ENCODE results near the gene ARFGEF3. TPM values are rescaled to one million over a fixed set of nuclear protein-coding genes. Genes with fewer than 3 reads are reported as not detected.

The ARFGEF3 gene
- total RNA-seq = under 1 TPM in 2 of 3 donors, not detected in 1; 0.05 to 0.09 TPM
- 0.23 TPM for total RNA-seq (2013)

GRCh38 chr6:138161338-138162110, at the start of gene ARFGEF3:
Gene ARFGEF3, plus strand, starts transcription at chr6:138161939. Its CDS starts 148 bp downstream, at chr6:138162087.
- no peak for TF ChIP-seq CTCF (IDR thresholded peaks at IDR 0.05)
- Histone ChIP-seq H3K4me1 (ENCODE audit: control insufficient read depth, insufficient read depth, low read length) (peaks cover 14% of the 10 kb centered on the region), H3K36me3 (ENCODE audit: control insufficient read depth, insufficient read depth, low read length) (no peaks in the 10 kb centered on the region), H3K27ac (ENCODE audit: low read length) (no peak within 1 kb of the TSS), H3K9me3 (ENCODE audit: control insufficient read depth, insufficient read depth, low read length) (no peaks in the 10 kb centered on the region), H3K27me3 (ENCODE audit: control insufficient read depth, insufficient read depth, low read length) (peaks cover 36% of the 10 kb centered on the region), H3K4me3 (ENCODE audit: low read length) (peak within 1 kb of the TSS; percentile 24)
- whole genome bisulfite sequencing (ENCODE audit: insufficient coverage) = under 1% methylated on average over 93 of the region's 93 CpGs
- Mint-ChIP-seq H3K4me3 (peak within 1 kb of the TSS; percentile 69), H3K9me3 (no peaks in the 10 kb centered on the region), H3K27me3 (ENCODE audit: low read depth in 2 of 2) (peaks cover 29 to 44% of the 10 kb centered on the region in 2 donors), H3K36me3 (no peaks in the 10 kb centered on the region), H3K27ac (peak within 1 kb of the TSS in 1 of 2 donors; percentile 47), H3K4me1 (peaks cover 13 to 14% of the 10 kb centered on the region in 2 donors)
- ATAC-seq (peak; percentile 74 to 89 (median 83)), DNase-seq (peak; percentile 43 to 55)
- intact Hi-C loops (cut with micrococcal nuclease) = no loop called here

- TF ChIP-seq CTCF (IDR thresholded peaks at IDR 0.05) = no peak
- peaks cover 5 to 8% of the 10 kb centered on the region in 2 donors for H3K4me1 Mint-ChIP-seq
- no peaks in the 10 kb centered on the region for H3K9me3 ChIP-seq (ENCODE audit: control insufficient read depth, insufficient read depth, low read length)
- H3K4me3 ChIP-seq (ENCODE audit: low read length) = no peak overlapping the region
- H3K4me1 ChIP-seq (ENCODE audit: control insufficient read depth, insufficient read depth, low read length) = no peaks in the 10 kb centered on the region
- intact Hi-C loops (cut with micrococcal nuclease) = no loop called here
- H3K27me3 ChIP-seq (ENCODE audit: control insufficient read depth, insufficient read depth, low read length) = peaks cover 3% of the 10 kb centered on the region
- H3K36me3 Mint-ChIP-seq = no peaks in the 10 kb centered on the region
- no peaks in the 10 kb centered on the region for H3K9me3 Mint-ChIP-seq
- no peak overlapping the region for H3K4me3 Mint-ChIP-seq
- H3K27ac Mint-ChIP-seq = no peak overlapping the region
- ATAC-seq = no peak
- peaks cover 23 to 31% of the 10 kb centered on the region in 2 donors for H3K27me3 Mint-ChIP-seq (ENCODE audit: low read depth in 2 of 2)
- H3K27ac ChIP-seq (ENCODE audit: low read length) = no peak overlapping the region
- DNase-seq = no peak
- WGBS (ENCODE audit: insufficient coverage) = 100% methylated on average over 1 of the region's 3 CpGs
- H3K36me3 ChIP-seq (ENCODE audit: control insufficient read depth, insufficient read depth, low read length) = no peaks in the 10 kb centered on the region
Measured at GRCh38 chr6:138113588-138114210, 48.0 kb upstream of the ARFGEF3 start.

GRCh38 chr6:138115201-138115600, 46.5 kb upstream of the ARFGEF3 start:
- Mint-ChIP-seq H3K27ac (no peak overlapping the region), H3K4me3 (no peak overlapping the region), H3K4me1 (peaks cover 4 to 5% of the 10 kb centered on the region in 2 donors), H3K27me3 (ENCODE audit: low read depth in 2 of 2) (peaks cover 25 to 30% of the 10 kb centered on the region in 2 donors), H3K36me3 (no peaks in the 10 kb centered on the region), H3K9me3 (no peaks in the 10 kb centered on the region)
- intact Hi-C loops (cut with micrococcal nuclease) = no loop called here
- WGBS (ENCODE audit: insufficient coverage) = 16% methylated on average over 7 of the region's 7 CpGs
- H3K27ac ChIP-seq (ENCODE audit: low read length) = no peak overlapping the region
- H3K4me1 ChIP-seq (ENCODE audit: control insufficient read depth, insufficient read depth, low read length) = no peaks in the 10 kb centered on the region
- no peak for TF ChIP-seq CTCF (IDR thresholded peaks at IDR 0.05)
- H3K9me3 ChIP-seq (ENCODE audit: control insufficient read depth, insufficient read depth, low read length) = no peaks in the 10 kb centered on the region
- no peaks in the 10 kb centered on the region for H3K27me3 ChIP-seq (ENCODE audit: control insufficient read depth, insufficient read depth, low read length)
- H3K4me3 ChIP-seq (ENCODE audit: low read length) = no peak overlapping the region
- H3K36me3 ChIP-seq (ENCODE audit: control insufficient read depth, insufficient read depth, low read length) = no peaks in the 10 kb centered on the region
- ATAC-seq = no peak
- DNase-seq = no peak

All from natural killer cell (primary cell).